ENCODE data around the gene PSG1.
"Not testable (repeated sequence)": the region's sequence is repeated elsewhere in the genome, so short reads cannot be mapped to it uniquely, and the experiment has no call there.

DNA sequence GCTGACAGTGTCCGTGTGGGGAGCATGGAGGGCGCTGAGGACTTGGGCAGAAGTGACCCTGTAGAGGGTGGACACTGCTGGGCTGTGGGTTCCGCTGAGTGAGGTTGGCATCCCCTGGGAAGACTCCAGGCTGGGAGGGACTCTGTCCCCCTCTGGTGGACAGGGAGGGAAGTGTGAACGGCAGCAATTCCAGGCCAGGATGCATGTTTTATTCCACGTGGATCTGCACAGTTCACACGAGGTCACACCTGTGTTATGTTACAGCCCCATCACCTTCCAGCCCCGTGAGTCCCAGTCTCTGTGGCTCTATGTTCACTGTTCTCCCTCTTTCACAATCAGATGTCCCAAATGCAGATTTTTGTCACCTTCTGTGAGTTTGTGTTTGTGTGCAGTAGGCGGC is 1.8 kb upstream of the PSG1 start:
- TF ChIP-seq, protein P1, sequence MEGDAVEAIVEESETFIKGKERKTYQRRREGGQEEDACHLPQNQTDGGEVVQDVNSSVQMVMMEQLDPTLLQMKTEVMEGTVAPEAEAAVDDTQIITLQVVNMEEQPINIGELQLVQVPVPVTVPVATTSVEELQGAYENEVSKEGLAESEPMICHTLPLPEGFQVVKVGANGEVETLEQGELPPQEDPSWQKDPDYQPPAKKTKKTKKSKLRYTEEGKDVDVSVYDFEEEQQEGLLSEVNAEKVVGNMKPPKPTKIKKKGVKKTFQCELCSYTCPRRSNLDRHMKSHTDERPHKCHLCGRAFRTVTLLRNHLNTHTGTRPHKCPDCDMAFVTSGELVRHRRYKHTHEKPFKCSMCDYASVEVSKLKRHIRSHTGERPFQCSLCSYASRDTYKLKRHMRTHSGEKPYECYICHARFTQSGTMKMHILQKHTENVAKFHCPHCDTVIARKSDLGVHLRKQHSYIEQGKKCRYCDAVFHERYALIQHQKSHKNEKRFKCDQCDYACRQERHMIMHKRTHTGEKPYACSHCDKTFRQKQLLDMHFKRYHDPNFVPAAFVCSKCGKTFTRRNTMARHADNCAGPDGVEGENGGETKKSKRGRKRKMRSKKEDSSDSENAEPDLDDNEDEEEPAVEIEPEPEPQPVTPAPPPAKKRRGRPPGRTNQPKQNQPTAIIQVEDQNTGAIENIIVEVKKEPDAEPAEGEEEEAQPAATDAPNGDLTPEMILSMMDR (IDR thresholded peaks at IDR 0.05) = not testable (repeated sequence)
- TF ChIP-seq POLR2A (IDR thresholded peaks at IDR 0.05) = not testable (repeated sequence)
